Activated naive CD8-positive, alpha-beta T cell treated with anti-CD3 and anti-CD28 coated beads for 36 hours (primary cell): ENCODE data around the gene MYL5. TPM values are rescaled to one million over a fixed set of nuclear protein-coding genes. Genes with fewer than 3 reads are reported as not detected.
"Not testable (repeated sequence)": the region's sequence is repeated elsewhere in the genome, so short reads cannot be mapped to it uniquely, and the experiment has no call there.

Experiments
- DNase-seq: peaks from one replicate; pipeline ENCODE4 v3.0.0; 2021
- H3K27ac Mint-ChIP-seq: one replicate; pipeline ENCODE4 v1.8.0; 2022; ENCODE audit warnings: mild to moderate bottlenecking, moderate library complexity, mixed read lengths
- H3K27me3 Mint-ChIP-seq: one replicate; pipeline ENCODE4 v1.8.0; 2022; ENCODE audit warnings: mild to moderate bottlenecking, mixed read lengths
- H3K36me3 Mint-ChIP-seq: one replicate; pipeline ENCODE4 v1.8.0; 2021; ENCODE audit warnings: mild to moderate bottlenecking, mixed read lengths
- H3K4me1 Mint-ChIP-seq: one replicate; pipeline ENCODE4 v1.8.0; 2021; ENCODE audit warnings: mixed read lengths
- H3K4me3 Mint-ChIP-seq: one replicate; pipeline ENCODE4 v1.8.0; 2022; ENCODE audit warnings: mild to moderate bottlenecking, moderate library complexity, mixed read lengths
- H3K9me3 Mint-ChIP-seq: one replicate; pipeline ENCODE4 v1.8.0; 2022; ENCODE audit warnings: mixed read lengths
- total RNA-seq, 2 experiments: library from RNA; stranded (reverse); gene quantifications; one replicate each; pipeline ENCODE4 v1.2.3, GENCODE V29; 2021

MYL5 gene
- total RNA-seq, 2 experiments from 2014 or later, result 22.7 to 22.9 TPM

DNA sequence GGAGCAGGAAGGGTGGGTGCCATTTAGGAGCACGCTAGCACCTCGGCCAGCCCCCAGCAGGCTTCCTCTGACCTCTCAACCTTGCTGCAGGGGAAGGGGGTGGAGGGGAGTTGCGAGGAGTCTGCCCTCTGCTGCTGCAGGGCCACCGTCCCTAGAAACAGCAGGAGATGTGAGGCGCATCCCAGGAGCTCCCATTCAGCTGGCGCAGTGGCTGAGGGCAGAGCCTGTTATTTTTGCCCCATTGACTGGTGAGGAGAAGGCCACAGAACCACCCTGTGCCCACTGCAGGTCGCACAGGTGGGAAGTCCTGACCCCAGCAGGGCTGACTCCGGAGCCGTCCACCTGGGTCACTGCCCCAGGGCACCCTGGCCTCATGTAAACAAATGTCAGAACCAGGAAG is 40.9 kb upstream of the MYL5 start:
- H3K36me3 Mint-ChIP-seq, result no peaks in the 10 kb centered on the region
- no peak for DNase-seq
- H3K9me3 Mint-ChIP-seq, result peaks cover 2% of the 10 kb centered on the region
- H3K27me3 Mint-ChIP-seq, result peaks cover 9% of the 10 kb centered on the region
- H3K4me3 Mint-ChIP-seq, result no peak overlapping the region
- H3K27ac Mint-ChIP-seq, result no peak overlapping the region
- H3K4me1 Mint-ChIP-seq, result no peaks in the 10 kb centered on the region

GRCh38 chr4:633976-634598 is 40.3 kb upstream of the MYL5 start:
- no peak overlapping the region for H3K27ac Mint-ChIP-seq
- H3K27me3 Mint-ChIP-seq, result peaks cover 12% of the 10 kb centered on the region
- H3K4me1 Mint-ChIP-seq, result no peaks in the 10 kb centered on the region
- no peak for DNase-seq
- no peak overlapping the region for H3K4me3 Mint-ChIP-seq
- H3K9me3 Mint-ChIP-seq, result peaks cover 2% of the 10 kb centered on the region
- no peaks in the 10 kb centered on the region for H3K36me3 Mint-ChIP-seq

DNA sequence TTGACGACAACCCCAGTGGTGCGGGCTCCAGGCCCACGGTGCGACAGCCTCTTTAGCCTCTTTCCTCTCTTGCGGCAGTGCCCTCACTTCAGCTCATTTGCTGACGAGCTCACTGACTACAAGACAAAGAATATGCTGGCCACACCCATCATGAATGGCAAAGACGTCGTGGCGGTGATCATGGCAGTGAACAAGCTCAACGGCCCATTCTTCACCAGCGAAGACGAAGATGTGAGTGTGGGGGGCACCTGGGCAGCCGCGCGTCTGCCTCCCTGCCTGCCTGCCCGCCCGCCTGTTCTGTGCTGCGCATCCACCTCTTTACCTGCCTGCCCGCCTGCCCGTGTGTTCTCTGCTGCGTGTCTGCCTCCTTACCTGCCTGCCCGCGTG is 39.8 kb upstream of the MYL5 start:
- H3K36me3 Mint-ChIP-seq, result no peaks in the 10 kb centered on the region
- H3K4me1 Mint-ChIP-seq, result no peaks in the 10 kb centered on the region
- H3K27me3 Mint-ChIP-seq, result peaks cover 12% of the 10 kb centered on the region
- peaks cover 2% of the 10 kb centered on the region for H3K9me3 Mint-ChIP-seq
- H3K27ac Mint-ChIP-seq, result no peak overlapping the region
- no peak for DNase-seq
- H3K4me3 Mint-ChIP-seq, result no peak overlapping the region

- H3K36me3 Mint-ChIP-seq, H3K27ac Mint-ChIP-seq, H3K4me1 Mint-ChIP-seq, DNase-seq, H3K9me3 Mint-ChIP-seq, H3K4me3 Mint-ChIP-seq: not testable (repeated sequence)
- H3K27me3 Mint-ChIP-seq, result peaks cover 12% of the 10 kb centered on the region
Observed at GRCh38 chr4:635066-635835, 39.1 kb upstream of the MYL5 start.

GRCh38 chr4:635851-636627 is 38.3 kb upstream of the MYL5 start:
- no peak for DNase-seq
- H3K27me3 Mint-ChIP-seq, result peaks cover 12% of the 10 kb centered on the region
- no peak overlapping the region for H3K4me3 Mint-ChIP-seq
- no peaks in the 10 kb centered on the region for H3K4me1 Mint-ChIP-seq
- H3K27ac Mint-ChIP-seq, result no peak overlapping the region
- peaks cover 2% of the 10 kb centered on the region for H3K9me3 Mint-ChIP-seq
- no peaks in the 10 kb centered on the region for H3K36me3 Mint-ChIP-seq

GRCh38 chr4:636628-637159 is 37.6 kb upstream of the MYL5 start:
- Mint-ChIP-seq H3K27me3 (peaks cover 17% of the 10 kb centered on the region), H3K4me3 (no peak overlapping the region), H3K4me1 (no peaks in the 10 kb centered on the region), H3K27ac (no peak overlapping the region), H3K9me3 (peaks cover 2% of the 10 kb centered on the region), H3K36me3 (no peaks in the 10 kb centered on the region)
- DNase-seq, result no peak

GRCh38 chr4:637536-638280 is 36.6 kb upstream of the MYL5 start:
- no peak for DNase-seq
- Mint-ChIP-seq H3K9me3 (peaks cover 3% of the 10 kb centered on the region), H3K4me3 (no peak overlapping the region), H3K27me3 (peaks cover 17% of the 10 kb centered on the region), H3K36me3 (no peaks in the 10 kb centered on the region), H3K4me1 (no peaks in the 10 kb centered on the region), H3K27ac (no peak overlapping the region)

- H3K27ac Mint-ChIP-seq, H3K9me3 Mint-ChIP-seq, H3K4me3 Mint-ChIP-seq, DNase-seq, H3K4me1 Mint-ChIP-seq, H3K36me3 Mint-ChIP-seq: not testable (repeated sequence)
- peaks cover 38% of the 10 kb centered on the region for H3K27me3 Mint-ChIP-seq
Observed at GRCh38 chr4:642366-642765, 32.0 kb upstream of the MYL5 start.

DNA sequence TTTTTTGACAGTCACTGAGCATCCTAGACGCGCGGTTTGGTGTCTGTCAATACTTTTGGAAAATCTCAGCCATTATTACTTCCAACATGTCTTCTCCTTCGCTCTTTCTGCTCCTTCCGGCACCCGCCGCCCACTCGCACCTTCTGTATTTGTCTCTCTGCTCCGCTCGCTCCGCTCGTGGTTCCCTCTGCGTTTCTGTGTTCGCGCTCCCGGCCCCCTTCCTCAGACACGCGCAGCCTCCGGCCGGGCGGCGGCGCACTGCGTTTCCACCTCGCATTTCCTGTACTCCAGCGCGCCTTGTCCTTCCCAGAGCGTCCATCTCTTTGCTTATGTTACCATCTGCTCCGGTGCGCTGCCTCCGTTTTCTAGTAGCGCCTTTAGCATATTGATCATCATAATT is 27.9 kb upstream of the MYL5 start:
- Mint-ChIP-seq H3K27me3 (peaks cover 35% of the 10 kb centered on the region), H3K9me3 (peaks cover 3% of the 10 kb centered on the region), H3K4me3 (peak overlapping the region; percentile 63), H3K27ac (peak overlapping the region; percentile 23), H3K4me1 (peaks cover 2% of the 10 kb centered on the region), H3K36me3 (no peaks in the 10 kb centered on the region)
- no peak for DNase-seq

DNA sequence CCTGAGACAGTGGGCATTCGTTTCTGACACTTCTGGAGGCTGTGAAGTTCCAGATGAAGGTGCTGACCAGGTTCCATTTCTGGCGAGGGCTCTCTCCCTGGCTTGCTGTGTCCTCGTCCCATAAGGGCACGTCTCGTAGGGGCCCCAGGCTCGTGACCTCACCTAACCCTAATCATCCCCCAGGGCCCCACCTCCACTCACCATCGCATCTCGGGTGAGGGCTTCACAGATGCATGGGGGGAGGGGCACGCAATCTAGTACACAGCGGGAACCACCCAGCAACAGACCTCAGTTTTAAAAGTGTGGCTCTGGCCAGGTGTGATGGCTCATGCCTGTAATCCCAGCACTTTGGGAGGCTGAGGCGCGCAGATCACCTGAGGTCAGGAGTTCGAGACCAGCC is 26.9 kb upstream of the MYL5 start:
- no peak overlapping the region for H3K4me3 Mint-ChIP-seq
- no peak for DNase-seq

GRCh38 chr4:648579-649292 is 25.6 kb upstream of the MYL5 start:
- H3K4me3 Mint-ChIP-seq, result no peak overlapping the region
- H3K27ac Mint-ChIP-seq, result no peak overlapping the region
- H3K36me3 Mint-ChIP-seq, result no peaks in the 10 kb centered on the region
- no peaks in the 10 kb centered on the region for H3K9me3 Mint-ChIP-seq
- DNase-seq, result no peak
- H3K4me1 Mint-ChIP-seq, result peaks cover 2% of the 10 kb centered on the region
- peaks cover 36% of the 10 kb centered on the region for H3K27me3 Mint-ChIP-seq

More for the DNA sequence above, 26.9 kb upstream of the MYL5 start:
- H3K27me3 Mint-ChIP-seq, result peaks cover 40% of the 10 kb centered on the region
- peaks cover 2% of the 10 kb centered on the region for H3K4me1 Mint-ChIP-seq
- no peaks in the 10 kb centered on the region for H3K36me3 Mint-ChIP-seq
- H3K27ac Mint-ChIP-seq, result no peak overlapping the region
- no peaks in the 10 kb centered on the region for H3K9me3 Mint-ChIP-seq

DNA sequence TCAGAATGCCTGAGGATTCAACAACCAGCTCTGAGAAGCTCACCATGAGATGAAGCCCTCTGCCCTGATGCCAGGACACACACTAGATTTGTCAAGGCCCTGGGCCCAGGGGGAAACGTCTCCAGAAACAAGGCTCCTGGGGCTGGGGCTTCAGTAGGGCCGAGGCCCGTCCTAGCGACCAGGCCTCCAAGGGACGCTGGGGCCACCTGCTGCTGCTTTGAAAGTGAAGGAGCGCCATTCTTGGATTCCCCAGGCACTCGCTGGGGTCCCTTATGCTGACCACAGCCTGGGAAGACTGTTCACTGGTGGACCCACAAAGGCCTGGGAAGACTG is 25.1 kb upstream of the MYL5 start:
- no peak for DNase-seq
- H3K9me3 Mint-ChIP-seq, result no peaks in the 10 kb centered on the region
- no peak overlapping the region for H3K4me3 Mint-ChIP-seq
- H3K4me1 Mint-ChIP-seq, result peaks cover 2% of the 10 kb centered on the region
- peaks cover 36% of the 10 kb centered on the region for H3K27me3 Mint-ChIP-seq
- no peaks in the 10 kb centered on the region for H3K36me3 Mint-ChIP-seq
- no peak overlapping the region for H3K27ac Mint-ChIP-seq

DNA sequence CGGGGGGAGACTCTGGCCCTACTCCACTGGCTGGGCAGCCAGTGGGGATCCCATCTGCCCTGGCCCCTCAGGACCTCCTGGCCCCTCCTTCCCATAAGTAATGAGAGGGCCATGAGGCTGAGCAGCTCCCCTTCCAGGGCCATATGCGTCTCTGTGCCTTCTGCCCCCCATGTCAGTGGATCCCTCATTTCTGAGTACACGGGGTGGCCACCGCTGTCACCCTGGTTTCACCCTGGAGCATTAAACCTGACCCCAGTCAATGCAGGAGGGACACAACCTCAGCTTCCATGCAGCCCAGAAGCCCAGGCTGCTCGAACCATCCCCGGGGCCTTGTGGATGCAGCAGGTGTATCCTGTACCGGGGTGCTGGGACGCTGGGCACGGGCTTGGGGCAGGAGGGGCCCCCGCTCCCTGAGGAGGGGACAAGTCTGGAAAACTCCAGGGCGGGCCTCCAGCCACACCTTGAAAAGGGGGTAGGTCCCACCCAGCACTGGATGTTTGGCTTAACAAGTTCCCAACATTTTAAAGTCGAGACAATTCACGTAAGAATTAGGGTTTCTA is 24.5 kb upstream of the MYL5 start:
- Mint-ChIP-seq H3K4me3 (no peak overlapping the region), H3K36me3 (no peaks in the 10 kb centered on the region), H3K27ac (no peak overlapping the region), H3K27me3 (peaks cover 35% of the 10 kb centered on the region), H3K4me1 (peaks cover 2% of the 10 kb centered on the region), H3K9me3 (no peaks in the 10 kb centered on the region)
- DNase-seq, result no peak

DNA sequence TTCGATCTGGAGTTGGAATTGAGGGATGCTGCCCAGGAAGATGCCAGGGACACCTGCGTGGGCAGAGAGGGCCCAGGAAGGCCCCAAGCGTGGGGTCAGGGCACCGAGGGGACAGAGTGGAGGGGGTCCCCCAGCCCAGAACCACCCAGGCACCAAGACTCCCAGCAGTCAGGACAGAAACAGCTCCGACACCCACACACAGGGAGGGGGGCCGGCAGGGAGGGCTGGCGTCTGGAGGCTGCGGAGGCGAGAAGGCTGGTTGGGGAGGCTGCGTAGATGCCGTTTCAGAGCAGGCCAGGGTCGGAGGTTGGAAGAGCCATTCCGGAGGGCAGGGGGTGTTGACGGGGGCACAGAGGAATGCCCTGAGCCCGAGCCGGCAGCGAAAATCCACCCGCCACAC is 23.9 kb upstream of the MYL5 start:
- H3K36me3 Mint-ChIP-seq, result no peaks in the 10 kb centered on the region
- peaks cover 32% of the 10 kb centered on the region for H3K27me3 Mint-ChIP-seq
- peaks cover 2% of the 10 kb centered on the region for H3K4me1 Mint-ChIP-seq
- no peak overlapping the region for H3K27ac Mint-ChIP-seq
- DNase-seq, result no peak
- H3K4me3 Mint-ChIP-seq, result no peak overlapping the region
- no peaks in the 10 kb centered on the region for H3K9me3 Mint-ChIP-seq
